Measurements from ENCODE around the gene LITAF.

The LITAF gene

DNA sequence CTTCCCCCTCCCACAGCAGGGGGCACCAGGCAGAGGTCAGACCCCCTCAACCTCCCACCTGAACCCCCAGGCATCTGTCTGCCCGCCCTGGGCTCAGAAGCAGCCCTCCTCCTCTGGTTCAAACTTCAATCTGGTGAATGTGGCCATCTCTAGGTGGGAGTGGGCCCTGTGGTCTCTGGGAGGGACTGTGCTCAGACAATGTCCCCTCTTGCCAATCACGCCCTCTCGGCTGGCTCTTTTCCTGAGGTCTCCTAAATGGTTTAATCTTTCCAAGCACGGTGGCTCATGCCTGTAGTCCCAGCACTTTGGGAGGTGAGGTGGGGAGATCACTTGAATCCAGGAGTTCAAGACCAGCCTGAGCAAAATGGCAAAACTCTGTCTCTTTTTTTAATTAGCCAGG, 15.2 kb downstream of the LITAF start:
- POLR2A ChIA-PET (ENCODE audit: low non-redundant PET) = no interaction called here
- TF ChIP-seq, protein P1, sequence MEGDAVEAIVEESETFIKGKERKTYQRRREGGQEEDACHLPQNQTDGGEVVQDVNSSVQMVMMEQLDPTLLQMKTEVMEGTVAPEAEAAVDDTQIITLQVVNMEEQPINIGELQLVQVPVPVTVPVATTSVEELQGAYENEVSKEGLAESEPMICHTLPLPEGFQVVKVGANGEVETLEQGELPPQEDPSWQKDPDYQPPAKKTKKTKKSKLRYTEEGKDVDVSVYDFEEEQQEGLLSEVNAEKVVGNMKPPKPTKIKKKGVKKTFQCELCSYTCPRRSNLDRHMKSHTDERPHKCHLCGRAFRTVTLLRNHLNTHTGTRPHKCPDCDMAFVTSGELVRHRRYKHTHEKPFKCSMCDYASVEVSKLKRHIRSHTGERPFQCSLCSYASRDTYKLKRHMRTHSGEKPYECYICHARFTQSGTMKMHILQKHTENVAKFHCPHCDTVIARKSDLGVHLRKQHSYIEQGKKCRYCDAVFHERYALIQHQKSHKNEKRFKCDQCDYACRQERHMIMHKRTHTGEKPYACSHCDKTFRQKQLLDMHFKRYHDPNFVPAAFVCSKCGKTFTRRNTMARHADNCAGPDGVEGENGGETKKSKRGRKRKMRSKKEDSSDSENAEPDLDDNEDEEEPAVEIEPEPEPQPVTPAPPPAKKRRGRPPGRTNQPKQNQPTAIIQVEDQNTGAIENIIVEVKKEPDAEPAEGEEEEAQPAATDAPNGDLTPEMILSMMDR (conservative IDR thresholded peaks at IDR 0.05; ENCODE audit: low read depth) = no peak
- peak overlapping the region; percentile 42 for H3K27ac ChIP-seq
- CTCF ChIA-PET = no interaction called here
- DNase-seq (ENCODE audit: low spot score) = no peak

DNA sequence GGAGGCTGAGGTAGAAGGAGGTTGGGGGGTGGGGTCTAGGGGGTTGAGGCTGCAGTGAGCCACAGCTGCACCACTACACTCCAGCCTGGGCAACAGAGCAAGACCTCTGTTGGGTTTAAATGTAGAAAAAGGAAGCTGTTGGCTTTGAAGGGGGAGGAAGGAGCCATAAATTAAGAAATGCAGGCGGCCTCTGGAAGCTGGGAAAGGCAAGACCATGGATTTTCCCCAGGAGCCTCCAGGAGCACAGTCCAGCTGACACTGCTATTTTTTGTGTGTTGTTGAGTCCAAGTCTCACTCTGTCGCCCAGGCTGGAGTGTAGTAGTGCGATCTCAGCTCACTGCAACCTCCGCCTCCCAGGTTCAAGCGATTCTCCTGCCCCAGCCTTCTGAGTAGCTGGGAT, 15.9 kb downstream of the LITAF start:
- CTCF ChIA-PET = no interaction called here
- no peak for DNase-seq (ENCODE audit: low spot score)
- H3K27ac ChIP-seq = peak overlapping the region; percentile 42
- TF ChIP-seq, protein P1 (conservative IDR thresholded peaks at IDR 0.05; ENCODE audit: low read depth) = no peak
- POLR2A ChIA-PET (ENCODE audit: low non-redundant PET) = no interaction called here

DNA sequence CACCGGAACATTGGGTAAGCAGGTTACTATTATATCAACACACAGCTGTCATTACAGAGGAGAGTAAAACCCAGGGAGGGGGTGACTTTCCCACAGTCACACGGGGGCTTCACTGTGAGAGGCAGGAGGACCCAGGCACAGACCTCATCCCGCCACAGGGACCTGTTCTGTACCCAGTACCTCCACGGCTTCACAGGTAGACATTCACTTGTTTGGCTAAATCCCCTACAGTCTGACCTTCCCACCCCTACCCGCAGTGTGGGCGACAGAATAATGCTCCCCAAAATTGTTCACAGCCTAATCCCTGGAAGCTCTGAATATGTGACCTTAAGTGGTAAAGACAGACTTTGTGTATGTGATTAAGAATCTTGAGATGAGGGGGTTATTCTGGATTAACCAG, 16.5 kb downstream of the LITAF start:
- CTCF ChIA-PET = no interaction called here

DNA sequence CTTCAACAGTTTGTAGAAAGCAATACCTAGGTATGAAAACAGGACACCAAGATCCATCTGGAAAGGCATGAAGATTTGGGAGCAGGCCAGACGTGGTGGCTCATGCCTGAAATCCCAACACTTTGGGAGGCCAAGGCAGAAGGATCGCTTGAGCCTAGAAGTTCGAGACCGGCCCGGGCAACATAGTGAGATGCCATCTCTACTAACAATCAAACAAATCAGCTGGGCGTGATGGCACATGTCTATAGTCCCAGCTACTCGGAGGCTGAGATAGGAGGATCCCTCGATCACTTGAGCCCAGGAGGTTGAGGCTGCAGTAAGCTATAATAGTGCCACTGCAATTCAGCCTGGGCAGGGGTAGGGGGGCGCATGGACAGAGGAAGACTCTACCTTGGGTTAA, 20.3 kb downstream of the LITAF start:
- DNase-seq (ENCODE audit: low spot score) = no peak
- TF ChIP-seq, protein P1 (conservative IDR thresholded peaks at IDR 0.05; ENCODE audit: low read depth) = no peak

More for the DNA sequence above, 16.5 kb downstream of the LITAF start:
- DNase-seq (ENCODE audit: low spot score) = no peak
- POLR2A ChIA-PET (ENCODE audit: low non-redundant PET) = no interaction called here
- H3K27ac ChIP-seq = no peak overlapping the region
- TF ChIP-seq, protein P1 (conservative IDR thresholded peaks at IDR 0.05; ENCODE audit: low read depth) = no peak

DNA sequence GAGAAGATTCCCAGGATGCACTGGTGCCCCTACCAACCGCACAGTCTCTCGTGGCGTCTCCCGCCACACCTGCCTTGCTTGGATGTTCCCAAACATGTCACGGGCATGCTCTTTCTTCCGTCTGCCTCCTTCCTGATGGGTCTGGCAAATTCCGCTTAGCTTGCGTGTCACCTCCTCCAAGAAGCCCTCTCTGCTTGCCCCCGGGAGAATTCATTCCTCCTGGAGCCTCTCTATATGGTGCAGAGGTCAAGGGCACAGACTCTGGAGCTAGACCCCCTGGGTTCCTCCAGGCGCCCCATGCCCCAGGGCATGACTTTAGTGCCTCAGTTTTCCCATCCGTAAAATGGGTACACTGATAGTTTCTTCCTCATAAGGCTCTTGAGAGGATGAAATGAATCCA, 21.1 kb downstream of the LITAF start:
- peak overlapping the region; percentile 73 for H3K27ac ChIP-seq
- ChIA-PET CTCF (no interaction called here), POLR2A (ENCODE audit: low non-redundant PET) (no interaction called here)
- TF ChIP-seq, protein P1 (conservative IDR thresholded peaks at IDR 0.05; ENCODE audit: low read depth) = no peak
- no peak for DNase-seq (ENCODE audit: low spot score)

More for the DNA sequence above, 20.3 kb downstream of the LITAF start:
- H3K27ac ChIP-seq = peak overlapping the region; percentile 49
- ChIA-PET POLR2A (ENCODE audit: low non-redundant PET) (no interaction called here), CTCF (no interaction called here)

DNA sequence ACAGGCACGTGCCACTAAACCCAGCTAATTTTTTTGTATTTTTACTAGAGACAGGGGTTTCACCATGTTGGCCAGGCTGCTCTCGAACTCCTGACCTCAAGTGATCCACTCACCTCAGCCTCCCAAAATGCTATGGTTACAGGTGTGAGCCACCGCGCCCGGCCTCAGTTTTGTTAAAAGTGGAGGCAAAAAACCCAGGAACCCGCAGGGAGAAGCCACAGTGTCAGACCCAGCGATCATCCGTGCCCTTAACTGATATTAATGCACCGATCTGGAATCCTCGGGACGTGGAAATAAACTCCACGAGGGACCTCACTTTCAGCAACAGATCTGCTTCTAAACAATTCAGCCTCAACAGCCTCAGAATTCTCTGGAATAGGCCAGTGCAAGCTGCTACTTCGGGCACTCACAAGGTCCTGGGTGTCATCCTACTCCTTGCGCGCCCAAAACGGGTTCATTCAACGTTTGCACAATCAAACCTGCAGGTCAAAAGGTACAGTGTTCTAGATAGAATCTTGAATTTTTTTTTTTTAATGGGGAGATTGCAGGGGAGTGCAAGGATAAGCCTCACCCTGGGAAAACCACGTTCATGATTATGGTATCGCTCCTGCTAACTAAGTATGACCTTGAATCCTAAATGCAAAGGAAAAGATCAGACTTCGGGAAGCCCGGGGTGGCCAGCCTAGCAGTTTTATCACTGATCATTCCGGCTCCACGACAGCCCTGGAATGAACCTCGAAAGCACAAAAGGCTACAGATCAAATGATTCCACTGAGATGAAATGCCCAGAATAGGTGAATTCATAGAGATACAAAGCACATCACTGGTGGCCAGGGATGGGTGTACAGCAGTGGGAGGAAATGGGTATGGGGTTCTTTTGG, 22.4 kb downstream of the LITAF start:
- DNase-seq (ENCODE audit: low spot score) = no peak
- TF ChIP-seq, protein P1 (conservative IDR thresholded peaks at IDR 0.05; ENCODE audit: low read depth) = no peak
- ChIA-PET POLR2A (ENCODE audit: low non-redundant PET) (no interaction called here), CTCF (no interaction called here)
- peak overlapping the region; percentile 73 for H3K27ac ChIP-seq
